Muscle layer of duodenum (tissue), 2 donors: ENCODE results near the gene FAM219A.

Experiments used
- H3K27ac ChIP-seq: one replicate; pipeline ENCODE4 v1.7.0; 2013; ENCODE audit warnings: mild to moderate bottlenecking, low read length
- H3K27me3 ChIP-seq: one replicate; pipeline ENCODE4 v1.7.0; 2013; ENCODE audit warnings: low read depth, mild to moderate bottlenecking, control low read depth, low read length
- H3K36me3 ChIP-seq, 2 donors: one replicate each; pipeline ENCODE4 v1.7.0; 2013; ENCODE audit warnings: low read length in 2 of 2, control low read depth in 1 of 2, mild to moderate bottlenecking in 1 of 2; ENCODE audit not compliant: insufficient read depth in 2 of 2, control insufficient read depth in 1 of 2
- H3K4me1 ChIP-seq, 2 donors: one replicate each; pipeline ENCODE4 v1.7.0; 2013; ENCODE audit warnings: low read length in 2 of 2, mild to moderate bottlenecking in 2 of 2, control low read depth in 1 of 2, moderate library complexity in 1 of 2; ENCODE audit not compliant: insufficient read depth in 2 of 2, control insufficient read depth in 1 of 2
- H3K4me3 ChIP-seq, 2 donors: one replicate each; pipeline ENCODE4 v1.7.0; 2013; ENCODE audit warnings: low read length in 2 of 2, low read depth in 1 of 2, mild to moderate bottlenecking in 1 of 2
- H3K9me3 ChIP-seq, 2 donors: one replicate each; pipeline ENCODE4 v1.7.0; 2013; ENCODE audit warnings: low read length in 2 of 2, control low read depth in 1 of 2, mild to moderate bottlenecking in 1 of 2; ENCODE audit not compliant: control insufficient read depth in 1 of 2
- donor health status: healthy.

The FAM219A gene

DNA sequence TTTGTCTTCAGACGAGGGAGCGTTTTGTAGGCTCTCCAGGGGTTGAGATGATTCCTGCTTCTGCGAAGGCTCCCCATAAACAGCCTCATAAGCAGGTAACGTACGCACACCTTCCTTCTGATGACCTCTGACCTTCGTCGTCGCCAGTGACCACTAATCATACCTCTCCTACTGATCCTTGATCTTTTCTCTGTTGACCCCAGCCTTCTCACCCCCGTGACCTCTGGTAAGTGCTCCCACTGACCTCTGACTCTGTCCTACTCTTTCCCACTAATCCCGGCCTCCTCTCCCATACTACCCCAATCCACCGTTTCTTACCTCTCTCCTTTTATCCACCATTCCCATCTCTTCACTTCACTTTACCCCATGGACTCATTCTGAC lies 580 bp upstream of the FAM219A start:
- peaks cover 7 to 23% of the 10 kb centered on the region in 2 donors for H3K4me1 ChIP-seq
- H3K9me3 ChIP-seq = no peaks in the 10 kb centered on the region
- no peak overlapping the region for H3K27ac ChIP-seq
- no peaks in the 10 kb centered on the region for H3K27me3 ChIP-seq
- H3K36me3 ChIP-seq = no peaks in the 10 kb centered on the region
- H3K4me3 ChIP-seq = peak overlapping the region; percentile 44 to 86

DNA sequence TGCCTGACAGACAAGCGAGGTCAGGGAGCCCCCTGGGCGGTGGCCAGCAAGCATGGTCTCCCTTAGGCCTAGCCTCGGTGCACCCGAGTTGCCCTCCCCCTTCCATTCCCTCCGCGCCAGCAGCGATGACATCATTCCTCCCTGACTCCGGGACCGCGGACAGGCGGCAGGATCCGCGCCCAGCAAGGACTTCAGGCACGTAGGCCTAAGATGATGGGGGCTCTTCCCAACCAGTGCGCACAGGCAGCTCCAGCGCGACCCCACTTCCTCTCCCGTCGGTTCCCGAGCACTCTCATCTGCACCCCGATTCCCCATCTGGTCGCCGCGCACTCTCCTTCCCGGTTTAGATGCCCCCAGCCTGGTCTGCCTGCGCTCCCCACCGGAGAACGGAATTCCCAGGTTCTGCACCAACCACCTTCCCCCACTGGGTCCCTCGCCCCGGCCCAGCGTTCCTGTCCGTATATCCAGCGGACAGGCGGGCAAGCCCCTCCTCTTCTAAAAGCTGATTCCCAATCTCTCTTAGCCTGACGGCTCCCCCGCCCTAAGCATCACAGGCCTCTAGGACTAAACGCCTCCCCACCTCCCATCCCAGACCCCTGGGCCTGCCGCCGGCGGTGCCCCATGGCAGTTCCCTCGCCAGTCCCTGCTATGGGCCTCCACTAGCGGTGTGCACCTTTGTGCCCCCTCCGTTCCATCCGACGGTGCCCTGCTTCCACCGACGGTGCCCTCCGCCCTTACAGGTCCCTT lies 931 bp downstream of the FAM219A start:
- peak overlapping the region; percentile 62 for H3K27ac ChIP-seq
- H3K4me1 ChIP-seq = peaks cover 7 to 23% of the 10 kb centered on the region in 2 donors
- H3K4me3 ChIP-seq = peak overlapping the region; percentile 74 to 86
- H3K27me3 ChIP-seq = no peaks in the 10 kb centered on the region
- H3K9me3 ChIP-seq = no peaks in the 10 kb centered on the region
- H3K36me3 ChIP-seq = no peaks in the 10 kb centered on the region

DNA sequence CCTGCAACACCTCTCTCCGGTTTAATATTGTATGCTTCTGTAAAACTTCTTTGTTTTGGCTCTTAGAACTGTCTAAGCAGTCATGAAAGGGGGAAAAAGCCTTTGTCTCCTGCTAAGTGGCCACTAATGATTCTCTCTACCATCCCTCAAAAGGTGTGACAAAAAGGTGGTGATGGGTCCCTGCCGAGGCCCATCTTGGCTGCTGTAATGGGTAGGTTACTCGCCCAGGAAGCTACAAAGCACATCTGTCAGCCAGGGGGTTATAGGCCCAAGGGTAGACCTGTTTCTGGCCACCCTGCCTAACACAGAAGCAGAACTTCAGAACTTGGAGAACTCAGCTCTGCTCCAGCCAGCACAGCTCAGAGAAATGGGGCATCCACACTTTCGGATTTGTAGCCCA lies 1.6 kb downstream of the FAM219A start:
- H3K4me3 ChIP-seq = peak overlapping the region; percentile 74 to 86
- H3K9me3 ChIP-seq = no peaks in the 10 kb centered on the region
- H3K27me3 ChIP-seq = no peaks in the 10 kb centered on the region
- H3K36me3 ChIP-seq = no peaks in the 10 kb centered on the region
- H3K27ac ChIP-seq = peak overlapping the region; percentile 62
- peaks cover 7 to 23% of the 10 kb centered on the region in 2 donors for H3K4me1 ChIP-seq

DNA sequence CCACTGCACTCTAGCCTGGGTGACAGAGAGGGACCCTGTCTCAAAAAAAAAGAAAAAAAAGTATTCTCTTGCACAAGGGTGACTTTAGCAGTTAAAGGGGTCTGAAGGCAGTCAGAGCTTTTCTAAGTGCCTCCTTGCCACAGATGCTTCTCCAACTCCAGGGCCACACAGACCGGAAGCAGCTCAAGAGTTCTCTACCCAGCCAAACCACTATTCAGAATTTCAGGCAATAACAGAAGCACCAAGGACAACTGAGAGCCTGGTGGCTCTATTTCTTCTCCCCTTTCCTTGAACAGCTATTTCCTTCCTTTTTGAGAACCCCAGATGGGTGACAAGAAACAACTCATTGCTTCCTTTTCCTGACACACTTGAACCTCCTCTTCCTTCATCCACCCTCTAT lies 2.2 kb downstream of the FAM219A start:
- H3K36me3 ChIP-seq = no peaks in the 10 kb centered on the region
- peaks cover 7 to 23% of the 10 kb centered on the region in 2 donors for H3K4me1 ChIP-seq
- peak overlapping the region; percentile 62 for H3K27ac ChIP-seq
- H3K27me3 ChIP-seq = no peaks in the 10 kb centered on the region
- no peak overlapping the region for H3K4me3 ChIP-seq
- H3K9me3 ChIP-seq = no peaks in the 10 kb centered on the region

DNA sequence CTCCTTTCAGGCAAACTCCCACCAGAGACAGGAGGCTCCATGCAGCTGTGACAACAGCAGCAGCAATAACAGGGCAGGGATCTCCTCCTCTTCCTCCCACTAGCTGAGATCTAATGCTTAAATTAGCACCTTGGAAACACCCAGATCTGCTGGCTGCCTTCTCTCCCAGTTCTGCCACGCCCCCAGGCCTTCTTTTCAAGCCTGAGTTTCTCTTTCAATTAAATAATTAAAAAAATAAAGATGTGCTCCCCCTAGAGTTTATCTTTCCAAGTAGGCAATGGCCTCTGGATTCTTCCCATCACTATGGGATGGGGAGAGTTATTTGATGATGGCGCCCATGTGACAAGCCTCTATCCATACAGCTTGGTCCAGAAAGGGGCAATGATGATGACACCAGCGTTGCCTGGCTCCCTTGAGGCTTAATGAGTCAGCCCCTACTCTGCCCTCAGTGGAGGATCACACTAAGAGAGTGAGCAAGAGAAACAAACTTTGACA lies 3.8 kb downstream of the FAM219A start:
- Histone ChIP-seq H3K36me3 (no peaks in the 10 kb centered on the region), H3K27ac (no peak overlapping the region), H3K4me1 (peaks cover 7 to 27% of the 10 kb centered on the region in 2 donors), H3K27me3 (no peaks in the 10 kb centered on the region), H3K4me3 (no peak overlapping the region), H3K9me3 (no peaks in the 10 kb centered on the region)

DNA sequence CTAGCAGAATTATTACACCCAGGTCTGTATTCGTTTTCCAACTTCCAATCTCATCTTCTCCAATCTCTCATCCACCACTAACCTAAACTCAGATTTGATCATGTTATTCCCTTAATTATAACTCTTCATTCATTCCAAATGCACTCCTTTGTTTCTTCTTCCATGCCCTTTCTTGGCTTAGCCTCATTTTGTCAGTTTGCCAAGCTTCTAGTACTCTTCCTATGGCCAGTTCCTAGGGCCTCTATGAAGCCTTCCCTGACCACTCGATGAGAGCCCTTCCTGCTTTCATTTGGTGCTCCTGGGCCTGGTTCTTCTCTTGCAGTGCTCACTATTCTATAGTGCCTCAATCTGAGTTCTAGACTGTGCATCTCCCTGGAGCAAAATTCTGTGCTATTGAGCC lies 5.8 kb downstream of the FAM219A start:
- no peaks in the 10 kb centered on the region for H3K36me3 ChIP-seq
- H3K9me3 ChIP-seq = no peaks in the 10 kb centered on the region
- no peaks in the 10 kb centered on the region for H3K27me3 ChIP-seq
- peaks cover 7 to 24% of the 10 kb centered on the region in 2 donors for H3K4me1 ChIP-seq
- no peak overlapping the region for H3K4me3 ChIP-seq
- no peak overlapping the region for H3K27ac ChIP-seq

DNA sequence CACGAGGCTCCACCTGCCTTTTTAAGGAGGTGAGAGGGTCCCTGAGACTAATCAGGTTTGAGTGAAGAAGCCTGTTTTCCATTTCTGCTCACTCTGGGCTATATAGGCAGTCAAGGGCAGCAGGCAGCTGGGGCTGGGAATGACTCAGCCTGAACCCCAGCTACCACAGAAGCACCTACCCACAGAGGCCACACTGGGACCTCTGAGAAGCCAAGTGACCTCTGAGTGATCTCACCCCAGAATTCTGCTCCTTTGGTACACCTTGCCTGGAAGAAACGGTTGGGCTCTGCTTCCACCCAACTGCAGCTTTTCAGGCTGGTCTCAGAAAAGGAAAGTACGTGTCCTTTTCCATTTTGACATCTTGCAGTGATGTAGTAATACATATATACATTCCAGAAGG lies 6.8 kb downstream of the FAM219A start:
- Histone ChIP-seq H3K9me3 (no peaks in the 10 kb centered on the region), H3K36me3 (no peaks in the 10 kb centered on the region), H3K4me1 (peaks cover 0 to 13% of the 10 kb centered on the region in 2 donors), H3K4me3 (no peak overlapping the region), H3K27me3 (no peaks in the 10 kb centered on the region), H3K27ac (no peak overlapping the region)

DNA sequence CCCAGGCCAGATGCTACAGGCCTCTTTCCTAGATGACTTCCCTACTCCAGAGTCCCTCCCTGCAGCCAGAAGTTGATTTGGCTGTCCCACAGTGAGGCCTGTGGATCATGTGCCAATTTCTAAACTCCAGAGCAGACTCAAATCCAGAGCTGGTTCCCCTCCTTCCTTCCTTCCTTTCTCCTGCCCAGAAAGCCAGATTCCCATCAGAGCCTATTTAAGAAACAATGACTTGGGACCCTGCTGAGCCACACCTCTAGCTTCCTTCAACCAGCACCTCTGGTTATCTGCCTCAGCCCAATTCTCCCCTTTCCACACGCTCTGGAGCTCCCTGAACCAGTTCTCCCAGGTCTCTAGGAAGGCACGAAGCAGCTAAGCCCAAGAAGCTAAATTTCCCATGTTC lies 7.2 kb downstream of the FAM219A start:
- Histone ChIP-seq H3K27me3 (no peaks in the 10 kb centered on the region), H3K4me3 (no peak overlapping the region), H3K36me3 (no peaks in the 10 kb centered on the region), H3K4me1 (peaks cover 0 to 11% of the 10 kb centered on the region in 2 donors), H3K9me3 (no peaks in the 10 kb centered on the region), H3K27ac (no peak overlapping the region)

DNA sequence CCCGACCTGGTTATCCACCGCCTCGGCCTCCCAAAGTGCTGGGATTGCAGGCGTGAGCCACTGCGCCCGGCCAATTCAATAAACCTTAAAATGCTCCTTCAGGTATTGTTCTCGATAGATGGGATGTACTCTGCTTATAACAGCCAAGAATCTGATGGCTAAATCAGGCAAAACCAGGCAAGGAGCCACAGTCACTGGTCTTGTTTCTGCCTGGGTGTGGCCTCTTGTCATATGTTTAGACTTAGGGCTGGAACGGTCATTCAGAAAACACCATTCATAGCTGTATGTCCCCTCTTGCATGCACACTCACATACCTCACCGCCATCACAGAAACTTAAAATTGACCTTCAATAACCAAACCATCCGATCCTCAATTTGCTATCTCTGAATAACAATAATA lies 7.7 kb downstream of the FAM219A start:
- H3K27me3 ChIP-seq = no peaks in the 10 kb centered on the region
- H3K4me1 ChIP-seq = peaks cover 0 to 11% of the 10 kb centered on the region in 2 donors
- H3K4me3 ChIP-seq = no peak overlapping the region
- H3K36me3 ChIP-seq = no peaks in the 10 kb centered on the region
- H3K9me3 ChIP-seq = no peaks in the 10 kb centered on the region
- H3K27ac ChIP-seq = no peak overlapping the region

DNA sequence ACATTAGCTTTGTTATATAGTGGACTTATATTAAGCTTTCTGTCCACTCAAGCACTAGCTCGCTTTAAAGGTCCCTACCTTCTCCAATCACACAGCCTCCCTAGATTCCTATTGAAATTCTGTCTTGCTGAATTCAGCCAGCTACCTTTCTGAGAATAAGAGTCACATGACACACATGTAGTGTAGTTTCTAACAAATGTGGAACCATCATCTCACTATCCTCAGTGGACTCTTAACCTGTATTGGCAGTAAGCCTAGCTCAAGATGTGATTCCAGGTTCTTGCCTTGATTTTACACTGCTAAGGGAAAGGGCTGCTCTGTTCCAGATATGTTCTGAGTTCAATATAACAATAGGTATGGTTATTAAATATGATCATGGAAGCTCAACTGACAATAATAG lies 11.4 kb downstream of the FAM219A start:
- H3K27me3 ChIP-seq = no peaks in the 10 kb centered on the region
- H3K4me1 ChIP-seq = peaks cover 0 to 3% of the 10 kb centered on the region in 2 donors
- H3K36me3 ChIP-seq = no peaks in the 10 kb centered on the region
- no peaks in the 10 kb centered on the region for H3K9me3 ChIP-seq
- H3K27ac ChIP-seq = no peak overlapping the region
- H3K4me3 ChIP-seq = no peak overlapping the region

DNA sequence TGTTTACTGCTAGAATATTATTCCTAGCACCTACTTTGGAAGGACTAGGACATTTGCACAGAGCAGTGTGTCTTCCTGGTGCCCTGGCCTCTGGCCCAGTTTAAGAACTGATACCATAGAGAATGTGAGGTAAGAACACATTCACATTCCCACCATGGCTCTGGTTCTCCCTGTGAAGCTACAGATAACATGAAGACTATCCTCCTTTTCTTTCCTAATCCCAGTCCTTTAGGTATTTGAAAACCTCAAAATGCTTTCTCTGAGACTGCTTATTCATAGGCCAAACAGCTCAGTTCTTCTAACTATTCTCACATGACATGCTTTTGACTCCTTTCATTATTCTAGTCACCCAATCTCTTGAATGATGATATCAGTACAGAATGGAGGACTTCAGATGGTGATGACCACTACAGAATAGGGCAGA lies 11.9 kb downstream of the FAM219A start:
- Histone ChIP-seq H3K36me3 (no peaks in the 10 kb centered on the region), H3K4me3 (no peak overlapping the region), H3K27me3 (no peaks in the 10 kb centered on the region), H3K9me3 (no peaks in the 10 kb centered on the region), H3K27ac (no peak overlapping the region), H3K4me1 (peaks cover 0 to 3% of the 10 kb centered on the region in 2 donors)

DNA sequence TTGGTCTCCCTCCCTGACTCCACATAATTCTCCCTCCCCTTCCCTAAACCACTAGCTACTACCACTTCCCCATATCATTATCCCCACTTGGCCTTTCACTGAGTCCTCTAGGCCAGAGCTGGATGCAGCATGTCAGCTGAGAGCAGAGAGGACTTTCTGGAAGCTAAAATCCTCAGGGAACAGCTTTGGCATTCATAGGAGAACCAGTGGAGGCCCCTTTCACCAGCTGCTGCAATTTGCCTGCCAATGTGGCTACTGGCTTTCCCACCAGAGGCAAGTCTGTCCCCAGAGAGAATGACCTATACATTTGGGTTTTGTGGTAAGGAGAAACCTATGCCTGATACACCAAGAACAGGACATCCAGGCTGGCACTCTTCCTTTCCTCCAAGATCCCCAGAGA lies 14.4 kb downstream of the FAM219A start:
- H3K36me3 ChIP-seq = peaks cover 0 to 4% of the 10 kb centered on the region in 2 donors
- H3K27ac ChIP-seq = no peak overlapping the region
- H3K9me3 ChIP-seq = no peaks in the 10 kb centered on the region
- H3K27me3 ChIP-seq = no peaks in the 10 kb centered on the region
- no peak overlapping the region for H3K4me3 ChIP-seq
- peaks cover 4 to 7% of the 10 kb centered on the region in 2 donors for H3K4me1 ChIP-seq
